ENCODE data around the gene SIPA1. TPM values are rescaled to one million over a fixed set of nuclear protein-coding genes. Genes with fewer than 3 reads are reported as not detected.
A peak's percentile ranks its signal among the peaks of the same experiment; 100 is the strongest.

SIPA1 gene
- total RNA-seq, 1 donor from 2014 or later, result 12.1 TPM

- no peak for DNase-seq
Observed at GRCh38 chr11:65609665-65610064, 28.2 kb upstream of the SIPA1 start.

DNA sequence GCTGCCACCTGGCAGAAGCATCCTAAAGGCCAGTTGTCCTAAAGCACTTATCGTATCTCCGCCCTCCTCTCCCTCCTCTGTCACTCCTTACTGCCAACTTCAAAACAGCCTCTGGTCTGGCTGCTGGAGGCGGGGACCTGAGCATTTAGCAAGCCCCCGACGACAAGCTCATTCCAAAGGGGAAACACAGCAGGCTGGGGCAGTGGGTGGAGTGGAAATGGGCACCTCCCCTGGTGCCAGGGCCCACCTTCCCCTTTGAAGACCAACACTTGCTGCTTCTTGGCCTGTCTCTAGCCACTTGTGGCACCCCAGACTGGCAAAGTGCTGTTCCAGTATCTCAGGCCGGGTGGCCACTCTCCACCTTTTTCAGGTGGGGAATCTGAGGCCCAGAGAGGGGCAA lies 27.5 kb upstream of the SIPA1 start:
- no peak for DNase-seq

DNA sequence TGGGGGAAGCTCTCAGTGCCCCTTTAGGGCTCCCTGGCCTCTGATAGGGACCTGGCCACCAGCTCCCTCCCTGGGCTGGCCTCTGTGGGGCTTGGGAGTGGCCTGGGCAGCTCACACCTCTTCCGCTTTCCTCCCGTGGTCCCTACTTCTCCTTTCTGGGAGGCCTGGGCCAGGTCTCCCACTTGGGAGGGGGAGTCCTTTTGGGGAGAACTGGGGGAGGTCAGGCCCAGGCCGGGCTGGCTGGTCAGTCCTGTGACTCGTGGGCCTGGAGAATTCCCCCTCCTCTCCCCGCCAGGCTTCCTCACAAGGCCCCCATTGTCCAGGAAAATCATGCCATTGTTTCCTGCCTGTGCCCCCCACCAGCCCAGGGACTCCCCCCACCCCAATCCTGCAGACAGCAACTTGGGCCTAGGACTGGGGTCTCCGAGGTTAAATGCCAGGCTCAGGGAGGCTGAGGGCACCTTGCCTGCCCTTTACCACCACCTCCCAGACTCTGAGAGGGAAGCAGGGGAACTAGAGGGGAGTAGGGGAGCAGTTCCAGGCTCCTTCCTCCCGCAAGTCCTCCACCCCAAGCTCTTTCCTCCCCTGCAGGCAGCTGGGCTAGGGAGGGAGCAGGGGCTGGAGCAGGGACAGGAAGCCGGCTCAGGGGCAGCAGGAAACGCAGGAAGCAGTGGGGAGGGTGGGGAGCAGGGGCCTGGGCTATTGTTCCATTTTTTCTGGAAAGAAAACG lies 26.7 kb upstream of the SIPA1 start:
- DNase-seq, result no peak

GRCh38 chr11:65611758-65612603 lies 25.9 kb upstream of the SIPA1 start:
- DNase-seq, result no peak

DNA sequence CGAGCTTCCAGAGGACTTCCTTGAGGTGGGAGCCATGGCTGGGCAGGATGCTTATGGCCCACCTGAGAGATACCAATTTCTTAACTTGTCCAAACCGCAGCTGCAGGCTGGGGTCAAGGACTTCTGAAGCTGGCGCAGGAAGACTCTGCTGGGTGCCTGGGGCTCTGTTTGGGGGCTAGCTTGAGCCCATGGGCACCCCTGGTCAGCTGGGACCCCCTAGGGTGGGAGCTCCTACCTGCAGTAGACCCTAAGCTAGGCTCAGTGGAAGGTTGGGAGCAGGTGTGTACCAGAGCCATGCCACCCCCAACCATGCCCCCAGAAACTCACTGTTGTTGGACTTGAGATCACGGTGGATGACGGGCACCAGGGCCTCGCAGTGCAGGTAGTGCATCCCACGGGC lies 25.2 kb upstream of the SIPA1 start:
- DNase-seq, result no peak

DNA sequence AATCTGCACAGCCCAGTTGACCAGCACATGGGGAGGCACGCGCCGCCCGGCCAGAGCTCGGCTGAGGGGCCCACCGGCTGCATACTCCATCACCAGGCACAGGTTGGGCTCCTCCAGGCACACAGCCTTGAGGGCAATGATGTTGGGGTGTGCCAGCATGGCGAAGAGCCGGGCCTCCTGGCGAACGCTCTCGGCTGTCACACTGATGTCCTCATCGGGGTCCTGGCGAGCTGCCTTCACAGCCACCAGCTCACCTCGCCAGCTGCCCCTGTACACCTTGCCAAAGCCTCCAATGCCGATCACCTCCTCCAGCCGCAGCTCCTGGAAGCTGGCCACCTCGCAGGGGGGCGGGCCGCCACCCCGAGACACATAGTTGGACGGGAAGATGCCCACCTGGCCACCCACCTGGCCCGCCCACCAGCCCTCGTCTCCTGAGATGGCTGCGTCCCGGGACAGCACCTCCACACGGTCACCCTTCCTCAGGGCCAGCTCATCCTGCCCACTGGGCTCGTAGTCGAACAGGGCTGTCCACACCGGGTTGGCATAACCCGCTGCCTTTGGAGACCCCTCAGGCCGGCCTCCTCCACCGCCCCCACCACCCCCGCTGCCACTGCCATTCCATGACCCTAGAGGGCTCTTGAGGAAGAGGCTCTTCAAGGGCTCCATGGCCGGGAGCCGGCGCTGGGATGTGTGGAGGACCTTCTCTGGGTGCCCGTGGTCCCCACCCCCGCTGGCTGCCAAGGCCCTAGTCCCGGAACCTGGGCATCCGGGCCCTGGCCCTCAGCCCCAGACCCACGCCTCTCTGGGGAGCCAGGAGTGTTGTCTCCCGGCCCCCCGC lies 24.6 kb upstream of the SIPA1 start:
- no peak for DNase-seq

DNA sequence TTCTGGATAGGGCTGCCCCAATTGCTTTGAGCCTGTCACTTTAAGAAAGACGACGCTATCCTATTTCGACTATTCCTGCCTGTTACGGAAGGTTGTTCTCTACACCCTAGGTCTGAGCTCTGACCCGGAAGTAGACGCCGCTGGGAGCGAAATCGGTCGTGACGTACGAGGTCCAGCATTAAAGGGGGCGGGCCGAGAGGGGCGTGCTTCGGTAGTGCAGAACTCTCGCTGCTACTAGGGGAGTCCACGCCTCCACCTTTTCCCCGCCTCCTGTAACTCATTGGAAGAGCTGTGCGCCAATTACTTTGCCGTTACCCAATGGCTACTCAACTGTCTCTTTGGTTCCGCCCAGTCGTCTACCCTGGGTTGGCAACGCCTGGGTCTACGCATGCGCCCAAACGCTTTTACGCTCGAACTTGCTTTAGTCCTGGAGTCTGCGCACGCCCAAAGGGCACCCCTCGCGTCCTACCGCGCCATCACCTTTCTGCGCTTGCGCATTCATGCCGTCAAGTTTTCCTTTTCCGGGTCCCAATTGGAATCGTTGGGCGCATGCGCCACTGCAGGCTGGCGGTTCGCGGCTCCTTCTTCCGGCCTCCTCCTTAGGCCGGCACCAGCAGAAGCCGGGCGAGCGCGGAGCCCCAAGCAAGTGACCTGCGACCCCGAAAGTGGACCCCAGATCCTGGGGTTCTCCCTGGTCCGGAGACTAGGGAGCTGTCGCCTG lies 22.5 kb upstream of the SIPA1 start, which contains the start of gene PCNX3:
Gene PCNX3, plus strand, starts transcription at position 548 of the 721 bp plus-strand sequence. CDS start 536 bp downstream, outside the sequence.
- peak; percentile 100 for DNase-seq

DNA sequence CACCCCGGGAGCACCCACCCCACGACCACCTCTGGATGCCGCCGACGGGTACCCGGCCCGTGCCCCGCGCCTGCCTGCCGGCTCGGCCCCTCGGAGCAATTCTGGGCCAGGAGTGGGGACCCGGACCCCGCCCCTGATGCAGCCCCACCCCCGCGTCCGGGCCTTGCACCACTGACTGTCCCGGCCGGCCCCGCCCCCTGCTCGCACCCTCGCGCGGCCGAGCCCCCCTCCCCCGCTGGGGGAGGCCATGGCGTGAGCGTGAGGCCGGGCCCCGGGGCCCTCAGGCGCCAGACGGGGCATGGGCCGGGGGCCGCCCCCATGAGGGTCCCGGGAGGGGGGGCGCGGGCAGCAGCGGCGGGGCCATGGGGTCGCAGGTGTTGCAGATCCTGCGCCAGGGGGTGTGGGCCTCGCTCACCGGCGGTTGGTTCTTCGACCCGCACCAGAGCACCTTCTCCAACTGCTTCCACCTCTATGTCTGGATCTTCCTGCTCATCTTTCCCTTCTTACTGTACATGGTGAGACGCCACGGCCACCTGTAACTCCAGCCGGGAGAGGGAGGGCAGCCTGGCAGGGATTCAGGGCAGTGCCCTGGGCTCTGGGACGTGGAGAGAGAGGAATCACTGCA lies 21.8 kb upstream of the SIPA1 start:
- no peak for DNase-seq

GRCh38 chr11:65616575-65617001 lies 21.3 kb upstream of the SIPA1 start:
- no peak for DNase-seq

- DNase-seq, result no peak
Observed at GRCh38 chr11:65617136-65617850, 20.6 kb upstream of the SIPA1 start.

DNA sequence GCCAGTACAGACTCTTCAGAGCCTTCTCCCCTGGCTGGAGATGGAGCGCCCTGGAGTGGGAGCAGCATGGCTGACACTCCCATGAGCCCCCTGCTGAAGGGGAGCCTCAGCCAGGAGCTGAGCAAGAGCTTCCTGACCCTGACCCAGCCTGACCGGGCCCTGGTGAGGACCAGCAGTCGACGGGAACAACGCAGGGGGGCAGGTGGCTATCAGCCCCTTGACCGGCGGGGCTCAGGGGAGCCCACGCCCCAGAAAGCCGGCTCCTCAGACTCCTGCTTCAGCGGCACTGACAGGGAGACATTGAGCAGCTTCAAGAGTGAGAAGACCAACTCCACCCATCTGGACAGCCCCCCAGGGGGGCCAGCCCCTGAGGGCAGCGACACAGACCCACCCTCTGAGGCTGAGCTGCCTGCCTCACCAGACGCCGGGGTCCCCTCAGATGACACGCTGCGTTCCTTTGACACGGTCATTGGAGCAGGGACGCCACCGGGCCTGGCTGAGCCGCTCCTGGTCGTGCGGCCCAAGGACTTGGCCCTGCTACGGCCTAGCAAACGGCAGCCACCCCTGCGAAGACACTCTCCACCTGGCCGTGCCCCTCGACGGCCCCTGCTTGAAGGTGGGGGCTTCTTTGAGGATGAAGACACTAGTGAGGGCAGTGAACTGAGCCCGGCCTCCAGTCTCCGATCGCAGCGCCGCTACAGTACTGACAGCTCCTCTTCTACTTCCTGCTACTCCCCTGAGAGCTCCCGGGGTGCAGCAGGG lies 19.7 kb upstream of the SIPA1 start:
- no peak for DNase-seq

DNA sequence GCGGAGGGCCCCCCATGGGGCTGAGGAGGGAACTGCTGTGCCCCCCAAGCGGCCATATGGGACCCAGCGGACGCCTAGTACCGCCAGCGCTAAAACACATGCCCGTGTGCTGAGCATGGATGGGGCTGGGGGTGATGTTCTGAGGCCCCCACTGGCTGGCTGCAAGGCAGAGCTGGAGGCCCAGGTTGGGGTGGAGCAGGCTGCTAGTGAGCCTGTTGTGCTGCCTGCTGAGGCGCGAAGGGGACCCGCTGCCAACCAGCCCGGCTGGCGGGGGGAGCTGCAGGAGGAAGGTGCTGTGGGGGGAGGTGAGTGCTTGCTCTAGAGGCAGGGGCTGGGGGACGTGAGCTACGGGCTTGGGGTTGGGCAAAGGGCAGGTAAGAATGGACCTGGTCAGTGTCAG lies 19.1 kb upstream of the SIPA1 start:
- DNase-seq, result no peak

DNA sequence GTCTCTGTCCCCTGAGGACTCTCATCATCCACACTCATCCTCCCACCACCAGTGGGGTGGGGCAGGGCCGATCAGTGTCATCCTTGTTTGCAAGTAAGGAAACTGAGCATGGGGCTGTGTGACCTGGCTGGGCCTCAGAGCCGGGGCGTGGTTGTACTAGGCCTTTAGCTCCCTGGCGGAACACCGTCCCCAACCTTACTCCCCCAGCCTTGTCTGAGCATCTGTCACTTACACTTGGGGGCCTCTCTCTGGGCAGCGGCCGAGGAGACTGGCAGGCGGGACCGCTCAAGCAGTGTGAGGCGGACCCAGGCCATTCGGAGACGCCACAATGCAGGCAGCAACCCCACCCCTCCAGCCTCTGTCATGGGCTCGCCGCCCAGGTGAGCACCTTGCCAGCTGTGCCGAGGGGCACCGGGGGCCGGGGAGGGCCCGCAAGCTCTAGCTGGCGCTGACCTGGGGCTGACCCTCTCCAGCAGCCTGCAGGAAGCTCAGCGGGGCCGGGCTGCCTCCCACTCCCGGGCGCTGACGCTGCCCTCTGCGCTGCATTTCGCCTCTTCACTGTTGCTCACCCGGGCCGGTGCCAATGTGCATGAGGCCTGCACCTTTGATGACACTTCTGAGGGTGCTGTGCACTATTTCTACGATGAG lies 18.5 kb upstream of the SIPA1 start:
- no peak for DNase-seq

DNA sequence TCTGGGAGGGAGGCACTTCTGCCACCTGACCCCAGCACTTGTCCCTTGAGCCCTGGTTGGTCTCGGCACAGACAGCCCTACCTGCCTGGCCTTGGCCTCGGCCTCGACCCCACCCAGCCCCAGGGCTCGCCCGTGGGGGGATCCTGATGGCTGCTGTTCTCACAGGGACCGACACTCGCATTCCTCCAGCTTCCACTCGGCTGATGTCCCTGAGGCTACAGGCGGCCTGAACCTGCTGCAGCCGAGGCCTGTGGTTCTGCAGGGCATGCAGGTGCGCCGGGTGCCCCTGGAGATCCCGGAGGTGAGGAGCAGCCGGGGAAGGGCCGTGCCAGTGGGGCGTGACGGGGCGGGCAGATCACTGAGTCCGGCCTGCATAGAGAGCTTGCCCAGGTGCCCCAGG lies 17.2 kb upstream of the SIPA1 start:
- DNase-seq, result no peak

- no peak for DNase-seq
Observed at GRCh38 chr11:65621460-65621859, 16.4 kb upstream of the SIPA1 start.

DNA sequence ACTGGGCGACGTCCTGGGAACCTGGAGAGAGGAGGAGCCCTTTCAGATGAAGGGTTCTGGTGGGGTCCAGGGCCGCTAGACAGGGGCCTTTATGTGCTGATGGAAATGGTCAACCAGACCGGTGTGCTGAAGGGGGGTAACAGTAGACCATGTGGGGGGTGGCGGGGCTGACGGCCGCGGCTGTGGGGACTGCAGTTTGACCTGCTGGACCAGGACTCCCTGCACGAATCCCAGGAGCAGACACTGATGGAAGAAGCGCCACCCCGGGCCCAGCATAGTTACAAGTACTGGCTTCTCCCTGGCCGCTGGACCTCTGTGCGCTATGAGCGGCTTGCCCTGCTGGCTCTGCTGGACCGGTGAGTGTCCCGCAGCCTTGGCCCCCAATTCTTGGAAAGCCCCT lies 15.9 kb upstream of the SIPA1 start:
- DNase-seq, result no peak

- no peak for DNase-seq
Observed at GRCh38 chr11:65623177-65623576, 14.7 kb upstream of the SIPA1 start.

GRCh38 chr11:65623852-65624616 lies 13.9 kb upstream of the SIPA1 start:
- DNase-seq, result no peak

Measured in skin of body (tissue), 2 donors.